Posterior vena cava (tissue), 2 donors: ENCODE measurements around the gene LRRC4C. TPM values are rescaled to one million over a fixed set of nuclear protein-coding genes. Genes with fewer than 3 reads are reported as not detected.
"Not testable (repeated sequence)": the region's sequence is repeated elsewhere in the genome, so short reads cannot be mapped to it uniquely, and the experiment has no call there.

ENCODE experiments used
- DNase-seq: peaks from one replicate; pipeline ENCODE4 v3.0.0-alpha.2; 2020; ENCODE audit warnings: low spot score
- intact Hi-C, 2 donors: fragments of 100-400 bp; cut with DNase I; formaldehyde crosslinking; loops; one replicate each; pipeline versions ENCODE4 v1.14.1 to v1.14.2; 2022 to 2023
- total RNA-seq, 2 donors: library from RNA; stranded (reverse); fragmentation: NEBNext Ultra II Directional; extraction: Animal tissue kit (Norgen Biotek cat#: 25700); gene quantifications; one replicate each; pipeline ENCODE4 v1.2.1, GENCODE V29; 2021
- donor health status: DM: yes; HTN: yes; CAD: no.
- donor health status: DM: yes; HTN: yes; CAD: no.

The LRRC4C gene
- total RNA-seq, 2 donors from 2014 or later = 0.48 to 0.69 TPM

DNA sequence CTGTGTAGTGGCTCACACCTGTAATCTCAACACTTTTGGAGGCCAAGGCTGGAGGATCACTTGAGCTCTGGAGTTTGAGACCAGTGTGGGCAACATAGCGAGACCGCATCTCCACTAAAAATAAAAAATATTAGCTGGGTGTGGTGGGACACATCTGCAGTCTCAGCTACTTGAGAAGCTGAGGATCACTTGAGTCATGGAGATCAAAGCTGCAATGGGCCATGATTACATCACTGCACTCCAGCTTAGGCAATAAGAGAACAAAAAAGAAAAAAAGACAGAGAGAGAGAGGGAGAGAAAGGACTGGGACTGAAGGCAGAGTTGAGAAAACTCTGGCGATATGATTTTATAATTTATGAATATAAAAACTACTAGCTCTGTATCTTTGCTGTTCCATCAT lies 473.1 kb downstream of the LRRC4C start:
- intact Hi-C loops = no loop called here

DNA sequence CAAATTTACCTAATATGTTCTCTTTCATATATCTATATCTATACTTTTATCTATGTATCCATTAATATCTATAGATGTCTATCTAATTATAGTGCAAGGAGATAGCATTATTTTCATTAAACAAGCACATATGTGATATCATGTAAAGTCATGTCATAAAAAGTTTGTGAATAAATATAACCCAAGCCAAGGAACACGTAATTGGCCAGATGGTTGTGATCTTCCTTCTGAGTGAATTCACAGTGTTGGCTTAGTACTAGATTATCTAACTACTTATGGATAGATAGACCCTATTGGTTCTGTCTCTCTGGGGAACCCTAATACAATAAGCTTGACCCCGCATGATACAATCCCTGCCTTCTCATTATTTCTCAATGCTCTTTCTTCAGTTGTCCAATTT lies 484.4 kb downstream of the LRRC4C start:
- no peak for DNase-seq
- intact Hi-C loops = no loop called here

More for the DNA sequence above, 473.1 kb downstream of the LRRC4C start:
- no peak for DNase-seq

DNA sequence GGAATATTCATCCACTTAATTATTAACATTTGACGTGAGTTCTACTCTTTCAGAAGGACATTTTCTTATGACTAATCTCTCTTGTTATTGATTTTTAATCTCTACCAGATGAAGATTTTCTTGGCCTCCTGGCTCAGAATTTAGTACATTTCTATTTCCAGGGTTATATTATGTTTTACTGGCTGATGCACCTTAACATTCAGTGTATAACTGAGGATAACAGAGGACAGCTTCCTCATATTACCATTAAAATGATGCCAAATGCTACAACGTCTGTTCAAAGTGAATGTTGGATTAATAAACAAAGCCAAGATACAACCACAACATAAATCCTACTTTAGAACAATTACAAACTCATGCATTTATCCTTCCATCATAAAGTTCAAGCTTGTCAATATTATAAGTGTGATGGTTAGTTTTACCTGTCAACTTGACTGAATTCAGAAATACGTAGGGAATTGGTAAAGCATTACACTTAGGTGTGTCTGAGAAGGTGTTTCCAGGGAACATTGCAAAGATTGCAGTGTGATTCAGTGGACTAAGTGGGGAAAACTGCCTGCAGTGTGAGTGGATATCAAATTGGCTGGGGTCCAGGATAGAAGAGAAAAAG lies 485.2 kb downstream of the LRRC4C start:
- no peak for DNase-seq
- intact Hi-C loops = no loop called here

DNA sequence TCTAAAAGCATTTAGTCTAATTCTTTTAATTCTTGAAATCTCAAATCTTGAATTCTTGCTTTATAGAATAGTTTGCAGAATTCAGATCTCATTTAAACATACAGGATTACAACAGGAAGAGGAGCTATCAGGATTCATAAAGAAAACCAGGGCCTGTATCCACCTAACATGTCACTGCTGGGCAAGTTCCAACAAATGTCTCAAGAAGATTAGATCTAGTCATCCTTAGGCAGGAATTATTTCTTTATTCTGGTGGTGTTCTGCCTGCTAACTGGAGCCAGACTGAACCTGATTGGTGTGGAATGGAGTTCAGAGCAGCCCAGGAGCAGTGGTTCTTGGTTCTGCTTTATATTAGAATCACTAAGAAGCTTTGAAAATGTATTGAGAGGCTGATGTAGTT lies 500.7 kb downstream of the LRRC4C start:
- no peak for DNase-seq
- intact Hi-C loops = no loop called here

DNA sequence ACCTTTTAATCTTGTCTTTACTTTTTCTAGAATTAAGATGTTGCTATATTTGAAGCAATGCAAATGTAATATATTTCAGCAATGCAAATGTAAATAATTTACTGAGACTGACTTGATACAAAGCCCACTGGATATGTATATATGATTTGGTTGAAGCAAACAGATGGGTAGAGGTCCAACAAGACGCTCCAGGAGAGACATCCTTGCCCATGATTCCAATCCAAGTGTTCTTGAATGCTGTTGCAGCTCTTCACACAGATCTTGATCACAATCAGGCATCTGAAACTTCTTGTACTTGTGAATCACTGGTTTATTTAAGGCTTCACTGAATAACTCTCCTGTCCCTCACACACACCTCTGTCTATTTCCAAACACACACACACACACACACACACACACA lies 507.0 kb downstream of the LRRC4C start:
- DNase-seq = no peak
- intact Hi-C loops = no loop called here

DNA sequence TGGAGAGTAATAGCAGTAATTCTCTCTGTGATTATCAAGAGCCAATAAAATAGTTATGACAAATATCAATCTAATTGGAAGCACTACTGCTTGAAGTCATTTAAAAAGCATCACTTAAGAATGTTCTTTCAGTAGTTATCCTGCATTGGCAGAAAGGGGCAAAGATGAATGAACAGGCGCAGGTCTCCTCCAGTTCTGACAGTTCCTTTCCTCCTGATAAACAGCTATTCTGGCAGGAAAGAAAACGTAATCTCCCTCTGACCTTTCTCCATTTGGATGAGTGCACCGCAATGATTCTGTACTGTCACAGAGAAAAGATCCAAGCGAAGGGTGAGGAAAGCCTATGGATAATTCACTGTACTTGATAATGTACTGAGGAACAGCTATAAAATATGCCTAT lies 521.5 kb downstream of the LRRC4C start:
- intact Hi-C loops = no loop called here
- DNase-seq = no peak

DNA sequence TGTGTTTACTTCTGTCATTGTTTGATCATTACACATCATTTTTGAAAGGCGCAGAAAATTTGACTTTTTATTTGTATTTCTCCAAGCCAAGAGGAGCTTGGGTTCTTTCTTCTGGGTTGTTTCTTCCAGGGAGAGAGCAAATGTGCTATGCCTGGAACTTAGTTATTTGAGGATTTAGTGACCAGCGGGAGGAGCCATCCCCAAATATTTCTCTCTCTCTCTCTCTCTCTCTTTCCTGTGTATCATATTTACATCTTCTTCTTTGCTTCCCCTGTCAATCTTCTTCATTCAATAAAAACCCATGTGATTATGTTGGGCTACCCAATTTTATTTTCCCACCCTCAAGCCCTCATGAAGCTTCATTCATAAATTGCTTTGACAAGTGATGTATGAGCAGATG lies 534.5 kb downstream of the LRRC4C start:
- intact Hi-C loops = no loop called here
- DNase-seq = no peak

DNA sequence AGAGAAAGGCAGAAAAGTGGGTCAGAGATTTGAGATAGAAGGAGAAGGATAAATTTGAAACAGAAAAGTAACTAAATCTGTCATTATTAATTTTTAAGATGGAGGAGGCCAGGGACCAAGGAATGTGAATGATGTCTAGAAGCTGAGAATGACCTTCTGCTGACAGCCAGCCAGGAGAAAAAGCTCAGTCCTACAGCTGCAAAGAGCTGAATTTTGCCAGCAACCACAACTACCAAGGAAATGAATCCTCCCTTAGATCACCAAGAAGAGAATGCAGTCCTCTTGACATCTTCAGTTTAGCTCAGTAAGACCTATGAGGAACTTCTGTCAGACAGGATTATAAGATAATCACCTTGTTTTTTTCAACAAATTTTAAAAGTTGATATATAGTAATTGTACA lies 538.2 kb downstream of the LRRC4C start:
- DNase-seq = no peak
- intact Hi-C loops = no loop called here

DNA sequence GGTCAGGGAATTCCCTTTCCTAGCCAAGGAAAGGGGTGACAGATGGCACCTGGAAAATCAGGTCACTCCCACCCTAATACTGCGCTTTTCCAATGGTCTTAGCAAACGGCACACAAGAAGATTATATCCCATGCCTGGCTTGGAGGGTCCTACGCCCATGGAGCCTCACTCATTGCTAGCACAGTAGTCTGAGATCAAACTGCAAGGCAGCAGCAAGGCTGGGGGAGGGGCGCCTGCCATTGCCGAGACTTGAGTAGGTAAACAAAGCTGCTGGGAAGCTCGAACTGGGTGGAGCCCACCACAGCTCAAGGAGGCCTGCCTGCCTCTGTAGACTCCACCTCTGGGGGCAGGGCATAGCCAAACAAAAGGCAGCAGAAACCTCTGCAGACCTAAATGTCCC lies 548.7 kb downstream of the LRRC4C start:
- peak; percentile 64 for DNase-seq
- intact Hi-C loops = not testable (repeated sequence)

DNA sequence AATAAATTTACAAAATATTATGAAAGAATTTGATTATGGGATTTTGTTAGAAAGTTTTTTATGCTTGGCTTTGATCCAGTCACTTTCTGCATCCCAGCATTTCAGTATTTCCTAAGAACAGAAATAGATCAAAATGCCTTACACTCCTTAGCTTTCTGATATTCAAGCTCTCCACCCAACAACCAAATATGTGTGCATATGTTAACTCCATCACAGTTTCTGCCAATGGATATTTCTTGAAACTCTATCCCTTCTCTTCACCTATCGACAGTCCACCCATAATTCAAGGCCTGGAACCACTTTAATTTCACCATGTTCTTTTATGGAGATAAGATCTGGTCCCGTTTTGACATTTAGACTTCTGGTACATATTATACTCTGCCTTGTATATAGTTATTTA lies 565.0 kb downstream of the LRRC4C start:
- intact Hi-C loops = no loop called here
- DNase-seq = no peak

DNA sequence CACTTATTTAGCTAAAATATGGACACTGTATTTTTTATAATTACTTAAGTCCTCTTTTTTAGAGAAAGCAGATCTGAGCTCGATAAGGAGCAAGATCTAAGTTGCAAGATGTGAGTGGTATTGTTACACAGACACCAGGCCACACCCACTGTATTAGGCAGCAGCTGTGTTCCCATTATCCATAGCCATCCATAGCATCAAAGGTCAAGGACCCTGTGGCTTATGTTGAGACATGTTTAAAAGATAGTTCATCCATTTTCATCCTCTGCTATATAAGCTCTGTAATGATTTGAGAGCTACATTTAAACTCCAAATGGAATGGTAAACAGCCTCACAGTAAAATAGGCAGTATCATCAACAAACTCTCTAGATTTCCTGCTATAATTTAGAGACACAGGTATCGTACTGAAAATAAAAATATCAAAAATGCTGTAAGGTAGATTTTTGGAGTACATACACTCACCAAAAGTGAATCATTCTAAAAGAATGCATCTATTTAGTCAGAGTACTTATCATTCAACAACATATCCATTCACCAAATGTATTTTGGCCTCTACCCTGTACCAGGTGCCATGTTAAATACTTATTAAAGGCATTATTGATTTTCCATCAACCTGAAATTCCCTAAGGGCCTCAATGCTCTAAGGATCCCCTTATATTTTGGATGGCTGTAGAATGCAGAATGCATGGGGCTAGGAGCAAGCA lies 574.0 kb downstream of the LRRC4C start:
- DNase-seq = no peak
- intact Hi-C loops = no loop called here

DNA sequence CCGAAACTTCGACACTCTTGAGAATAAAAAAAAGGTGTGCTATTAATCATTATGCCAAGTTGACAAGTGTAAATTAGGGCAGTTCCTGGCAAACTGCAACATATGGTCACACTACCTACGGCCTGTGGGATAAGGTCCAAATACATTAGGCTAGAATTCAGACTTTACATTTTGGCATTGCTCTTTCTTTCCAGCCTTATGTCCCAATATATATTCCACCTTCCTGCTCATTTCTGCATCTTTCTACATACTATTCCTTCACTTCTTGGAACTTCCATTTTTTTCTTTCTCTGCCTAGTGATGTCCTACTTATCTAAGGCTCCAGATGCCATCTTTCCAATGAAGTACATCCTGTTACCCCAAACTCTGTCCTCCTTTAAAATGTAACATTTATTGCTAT lies 577.2 kb downstream of the LRRC4C start:
- no peak for DNase-seq
- intact Hi-C loops = no loop called here

DNA sequence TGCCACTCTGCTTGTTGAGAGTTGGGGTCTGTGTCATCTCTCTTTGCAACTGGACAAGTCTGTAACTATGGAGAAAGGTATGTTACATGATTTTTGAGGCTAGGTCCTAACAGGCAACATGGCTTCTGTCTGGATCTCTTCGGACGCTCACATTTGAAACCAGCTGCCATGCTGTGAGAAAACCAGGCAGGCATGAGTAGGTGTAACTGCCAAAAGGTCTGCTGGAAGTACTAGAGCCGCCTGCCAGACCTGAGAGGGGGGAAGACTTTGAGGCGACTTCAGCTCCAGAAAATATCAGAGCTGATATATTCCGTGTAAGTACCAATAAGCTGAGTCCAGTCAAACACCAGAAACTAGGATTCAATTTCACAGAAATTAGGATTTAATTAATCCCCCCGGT lies 579.5 kb downstream of the LRRC4C start:
- intact Hi-C loops = no loop called here
- DNase-seq = no peak

DNA sequence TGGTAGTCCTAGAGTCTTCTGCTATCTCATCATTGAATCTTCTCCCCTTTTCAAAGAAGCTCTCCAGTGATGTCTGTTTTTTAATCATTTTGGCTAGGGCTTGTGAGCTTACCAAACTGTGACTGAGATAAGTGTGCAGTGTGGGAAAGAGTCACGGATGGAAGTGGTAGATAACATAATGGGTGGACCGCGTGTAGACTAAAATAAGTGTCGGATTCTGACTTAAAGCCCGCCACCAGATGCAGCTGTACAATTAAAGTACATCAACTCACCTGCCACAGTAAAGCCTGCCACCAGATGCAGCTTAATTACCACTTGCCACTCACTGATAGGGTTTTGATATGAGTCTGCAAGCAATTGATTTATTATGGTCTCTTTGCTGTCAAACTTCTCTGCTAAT lies 581.5 kb downstream of the LRRC4C start:
- intact Hi-C loops = no loop called here
- no peak for DNase-seq

DNA sequence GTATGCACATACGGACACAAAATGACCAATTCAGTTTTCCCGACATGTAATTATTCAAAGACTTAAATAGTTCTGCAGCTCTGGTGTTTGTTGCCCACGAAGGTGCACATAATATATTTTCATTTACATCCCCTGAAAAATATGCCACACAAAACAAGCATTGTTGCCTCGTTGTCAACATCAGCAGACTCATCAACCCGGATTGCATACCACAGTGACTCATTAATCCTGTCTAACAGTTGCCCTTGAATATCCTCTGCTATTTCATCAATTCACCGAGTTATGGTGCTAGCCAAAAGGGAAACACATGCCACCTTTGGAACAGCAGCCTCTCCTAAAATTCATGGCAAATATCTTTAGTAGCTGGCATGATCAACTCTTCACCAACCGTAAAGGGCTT lies 582.2 kb downstream of the LRRC4C start:
- intact Hi-C loops = no loop called here
- no peak for DNase-seq

DNA sequence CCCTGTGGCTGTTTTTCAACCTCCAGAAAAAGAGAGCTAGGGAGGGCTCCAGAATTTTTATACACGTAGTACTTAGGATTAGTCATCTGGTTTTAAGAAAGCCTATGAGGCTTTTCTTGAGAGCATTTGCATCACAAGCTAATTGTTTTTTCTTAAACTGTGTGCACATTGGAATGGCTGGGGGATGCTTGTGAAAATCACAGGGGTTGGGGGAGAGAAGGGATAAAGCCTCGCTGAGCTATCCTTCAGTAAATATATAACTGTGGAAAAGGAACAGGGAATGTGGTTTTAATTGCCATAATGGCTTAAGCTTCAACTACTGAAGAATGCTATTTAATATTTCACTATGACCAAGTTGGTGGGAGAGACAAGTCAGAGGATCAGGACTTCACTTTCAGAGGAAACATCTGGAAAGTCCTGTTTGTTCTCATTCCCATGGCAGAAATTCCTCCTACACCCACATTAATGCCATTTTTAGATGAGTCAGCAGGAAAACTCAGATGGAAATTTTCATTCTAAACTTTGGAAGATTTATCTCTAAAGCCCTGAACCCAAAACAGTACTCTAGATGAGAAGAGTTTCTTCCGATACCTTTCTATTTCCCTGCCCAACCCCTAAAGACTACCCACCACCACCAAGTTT lies 591.3 kb downstream of the LRRC4C start:
- intact Hi-C loops = no loop called here
- DNase-seq = no peak

DNA sequence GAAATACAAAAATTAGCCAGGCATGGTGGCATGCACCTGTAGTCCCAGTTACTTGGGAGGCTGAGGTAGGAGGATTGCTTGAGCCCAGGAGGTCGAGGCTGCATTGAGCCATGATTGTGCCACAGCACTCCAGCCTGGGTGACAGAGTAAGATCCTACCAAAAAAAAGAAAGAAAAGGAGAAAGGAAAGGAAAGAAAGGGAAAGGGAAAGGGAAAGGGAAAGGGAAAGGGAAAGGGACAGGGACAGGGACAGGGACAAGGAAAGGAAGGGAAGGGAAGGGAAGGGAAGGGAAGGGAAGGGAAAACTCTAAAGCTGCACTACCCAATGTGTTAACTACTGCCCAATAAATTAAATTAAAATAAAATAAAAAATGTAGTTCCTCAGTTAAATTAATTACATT lies 601.7 kb downstream of the LRRC4C start:
- intact Hi-C loops, DNase-seq: not testable (repeated sequence)

DNA sequence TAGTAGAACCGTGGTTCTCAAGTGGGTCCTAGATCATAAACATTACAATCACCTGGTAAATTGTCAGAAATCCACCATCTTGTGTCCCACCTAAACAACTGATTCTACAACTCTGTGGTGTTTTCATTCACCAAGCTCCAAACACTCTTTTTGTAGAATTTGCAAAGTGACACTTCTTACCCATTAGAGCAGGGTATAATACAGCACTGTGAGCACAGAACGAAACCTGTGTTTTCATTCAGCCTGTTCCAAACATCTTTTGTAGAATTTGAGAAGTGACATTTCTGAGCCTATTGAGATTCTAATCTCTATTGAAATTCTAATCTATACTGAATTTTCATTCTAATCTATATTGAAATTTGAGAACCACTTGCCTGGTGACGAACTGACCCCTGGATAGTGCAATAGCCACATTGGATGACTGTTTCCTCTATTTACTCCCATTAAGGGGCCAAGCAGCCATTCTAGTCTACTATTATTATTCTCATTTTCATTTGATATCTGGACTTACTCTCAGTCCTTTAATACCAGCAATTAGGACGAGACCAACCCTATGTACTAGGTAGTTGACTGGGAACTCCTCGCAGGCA lies 616.6 kb downstream of the LRRC4C start:
- intact Hi-C loops = no loop called here
- DNase-seq = no peak

DNA sequence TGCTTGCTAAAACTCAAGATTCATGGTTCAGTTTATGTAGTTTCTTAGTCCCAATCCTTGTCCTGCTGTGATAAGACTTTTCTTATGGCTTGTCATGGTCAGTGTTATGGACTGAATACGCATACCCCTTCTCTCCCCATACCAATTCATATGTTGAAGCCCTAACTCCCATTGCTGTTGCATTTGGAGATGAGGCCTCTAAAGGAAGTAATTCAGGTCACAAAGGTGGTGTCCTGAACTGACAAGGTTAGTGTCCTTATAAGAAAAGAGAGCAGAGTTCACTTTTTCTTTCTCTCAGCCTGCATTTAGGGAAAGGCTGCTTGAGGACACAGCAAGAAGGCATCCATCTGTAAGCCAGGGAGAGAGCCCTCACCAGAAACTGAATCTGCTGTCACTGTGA lies 618.2 kb downstream of the LRRC4C start:
- no peak for DNase-seq
- intact Hi-C loops = no loop called here

DNA sequence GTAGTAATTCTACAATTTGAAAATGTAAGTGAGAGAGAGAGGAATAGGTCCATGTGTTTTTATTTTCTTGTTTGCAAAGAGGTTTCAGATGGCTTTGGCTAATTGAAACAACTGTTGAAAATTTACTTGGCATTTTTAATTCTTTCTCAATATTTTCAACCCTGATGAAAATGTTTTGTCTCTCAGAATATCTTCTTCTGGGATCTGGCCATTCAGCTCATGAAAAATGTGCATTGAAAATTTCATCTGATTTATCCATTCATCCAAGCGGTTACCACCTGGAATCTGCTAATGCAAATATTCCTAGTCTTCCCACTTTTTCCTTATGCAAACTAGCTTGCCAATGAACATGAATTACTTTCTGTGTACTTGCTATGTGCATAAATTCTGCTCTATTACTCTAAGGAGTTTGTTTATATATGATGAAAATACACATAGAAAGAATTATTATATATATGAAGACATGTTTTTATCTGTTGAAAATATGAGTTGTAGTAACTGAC lies 621.2 kb downstream of the LRRC4C start:
- intact Hi-C loops = no loop called here
- no peak for DNase-seq
